KMS-11 (cell line): ENCODE measurements around the gene CCM2L.

Source experiments
- H2AFZ ChIP-seq: fragments of 200-600 bp; sonication (generic); 2 replicates; pipeline ENCODE4 v1.6.1; 2016; ENCODE audit warnings: antibody characterized with exemption, mixed run types, low read depth
- H3K27ac ChIP-seq: fragments of 200-600 bp; sonication (generic); 2 replicates; pipeline ENCODE4 v1.6.1; 2016; ENCODE audit warnings: mild to moderate bottlenecking, mixed run types
- H3K27me3 ChIP-seq: fragments of 200-600 bp; sonication (generic); 2 replicates; pipeline ENCODE4 v1.6.1; 2017; ENCODE audit warnings: mild to moderate bottlenecking, low read depth, mixed run types, moderate library complexity; ENCODE audit not compliant: insufficient read depth
- H3K36me3 ChIP-seq: fragments of 200-600 bp; sonication (generic); 2 replicates; pipeline ENCODE4 v1.6.1; 2017; ENCODE audit warnings: mild to moderate bottlenecking, mixed run types; ENCODE audit not compliant: insufficient read depth
- H3K4me1 ChIP-seq: fragments of 200-600 bp; sonication (generic); 2 replicates; pipeline ENCODE4 v1.6.1; 2016; ENCODE audit warnings: mild to moderate bottlenecking, low read depth, mixed run types; ENCODE audit not compliant: poor library complexity, severe bottlenecking
- H3K4me2 ChIP-seq: fragments of 200-600 bp; sonication (generic); 2 replicates; pipeline ENCODE4 v1.7.0; 2016; ENCODE audit warnings: mild to moderate bottlenecking, mixed run types
- H3K4me3 ChIP-seq: fragments of 200-600 bp; sonication (generic); IDR thresholded peaks from 2 replicates; pipeline ENCODE4 v1.6.1; 2017; ENCODE audit warnings: low read depth, low read length, mixed read lengths; ENCODE audit not compliant: insufficient read depth
- H3K79me2 ChIP-seq: fragments of 200-600 bp; sonication (generic); 2 replicates; pipeline ENCODE4 v1.6.1; 2016; ENCODE audit warnings: low read depth, mixed run types; ENCODE audit not compliant: insufficient read depth
- H3K9ac ChIP-seq: fragments of 200-600 bp; sonication (generic); 2 replicates; pipeline ENCODE4 v1.6.1; 2016; ENCODE audit warnings: mild to moderate bottlenecking, mixed run types
- H4K20me1 ChIP-seq: fragments of 200-600 bp; sonication (generic); 2 replicates; pipeline ENCODE4 v1.6.1; 2016; ENCODE audit warnings: mild to moderate bottlenecking, mixed run types; ENCODE audit not compliant: insufficient read depth
- CTCF ChIP-seq: fragments of 200-600 bp; sonication (generic); conservative IDR thresholded peaks from 2 replicates; pipeline ENCODE4 v1.6.1; 2017; ENCODE audit warnings: low read depth, mild to moderate bottlenecking, antibody characterized with exemption, low read length, moderate library complexity, mixed read lengths

CCM2L gene

GRCh38 chr20:31967830-31968249, 42.4 kb upstream of the CCM2L start, which contains the start of gene XKR7:
TSS of gene XKR7 (plus strand) at chr20:31968151. CDS start at chr20:31968176, 25 bp downstream.
- Histone ChIP-seq H3K9ac (no peak within 1 kb of the TSS), H3K27me3 (peaks cover 90% of the 10 kb centered on the region), H4K20me1 (no peaks in the 10 kb centered on the region), H3K4me3 (no peak within 1 kb of the TSS), H3K4me1 (no peaks in the 10 kb centered on the region), H3K36me3 (no peaks in the 10 kb centered on the region), H3K4me2 (no peak within 1 kb of the TSS), H3K79me2 (no peaks in the 10 kb centered on the region), H3K27ac (no peak within 1 kb of the TSS), H2AFZ (no peak within 1 kb of the TSS)
- no peak for TF ChIP-seq CTCF

GRCh38 chr20:31968291-31969126, 41.7 kb upstream of the CCM2L start:
- peaks cover 90% of the 10 kb centered on the region for H3K27me3 ChIP-seq
- no peak overlapping the region for H3K9ac ChIP-seq
- TF ChIP-seq CTCF: no peak
- H3K36me3 ChIP-seq: no peaks in the 10 kb centered on the region
- H3K79me2 ChIP-seq: no peaks in the 10 kb centered on the region
- no peak overlapping the region for H3K27ac ChIP-seq
- H2AFZ ChIP-seq: no peak overlapping the region
- H3K4me2 ChIP-seq: no peak overlapping the region
- H3K4me3 ChIP-seq: no peak overlapping the region
- no peaks in the 10 kb centered on the region for H4K20me1 ChIP-seq
- no peaks in the 10 kb centered on the region for H3K4me1 ChIP-seq

GRCh38 chr20:31969991-31970390, 40.2 kb upstream of the CCM2L start:
- no peak overlapping the region for H3K27ac ChIP-seq
- H2AFZ ChIP-seq: no peak overlapping the region
- H3K79me2 ChIP-seq: no peaks in the 10 kb centered on the region
- H3K36me3 ChIP-seq: no peaks in the 10 kb centered on the region
- no peak for TF ChIP-seq CTCF
- no peak overlapping the region for H3K4me3 ChIP-seq
- H3K9ac ChIP-seq: no peak overlapping the region
- H3K4me2 ChIP-seq: no peak overlapping the region
- no peaks in the 10 kb centered on the region for H3K4me1 ChIP-seq
- peaks cover 88% of the 10 kb centered on the region for H3K27me3 ChIP-seq
- H4K20me1 ChIP-seq: no peaks in the 10 kb centered on the region

- H3K4me1 ChIP-seq: no peaks in the 10 kb centered on the region
- H3K79me2 ChIP-seq: no peaks in the 10 kb centered on the region
- no peak overlapping the region for H3K27ac ChIP-seq
- H4K20me1 ChIP-seq: no peaks in the 10 kb centered on the region
- H3K36me3 ChIP-seq: no peaks in the 10 kb centered on the region
- H3K4me3 ChIP-seq: no peak overlapping the region
- H3K4me2 ChIP-seq: no peak overlapping the region
- no peak overlapping the region for H2AFZ ChIP-seq
- TF ChIP-seq CTCF: no peak
- H3K9ac ChIP-seq: no peak overlapping the region
- H3K27me3 ChIP-seq: peaks cover 63% of the 10 kb centered on the region
Measured at GRCh38 chr20:31972471-31973021, 37.7 kb upstream of the CCM2L start.
